Cerebellar cortex (tissue), 1 donor: ENCODE results near the gene MAPKAPK3.

ENCODE experiments used
- DNase-seq: peaks from one replicate; pipeline ENCODE4 v3.0.0-alpha.2; 2015; ENCODE audit warnings: low spot score

MAPKAPK3 gene

DNA sequence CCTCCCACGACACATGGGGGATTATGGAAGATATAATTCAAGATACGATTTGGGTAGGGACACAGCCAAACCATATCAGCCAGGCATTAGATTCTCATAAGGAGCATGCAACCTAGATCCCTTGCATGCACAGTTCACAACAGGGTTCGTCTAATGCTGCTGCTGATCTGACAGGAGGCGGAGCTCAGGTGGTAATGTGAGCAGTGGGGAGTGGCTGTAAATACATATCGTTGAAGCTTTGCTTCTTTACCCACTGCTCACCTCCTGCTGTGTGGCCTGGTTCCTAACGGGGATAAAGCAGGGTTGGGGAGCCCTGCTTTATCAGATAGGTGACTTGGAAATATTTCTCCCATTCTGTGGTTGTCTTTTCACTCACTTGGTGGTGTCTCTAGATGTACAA, 72.6 kb downstream of the MAPKAPK3 start:
- DNase-seq: no peak

DNA sequence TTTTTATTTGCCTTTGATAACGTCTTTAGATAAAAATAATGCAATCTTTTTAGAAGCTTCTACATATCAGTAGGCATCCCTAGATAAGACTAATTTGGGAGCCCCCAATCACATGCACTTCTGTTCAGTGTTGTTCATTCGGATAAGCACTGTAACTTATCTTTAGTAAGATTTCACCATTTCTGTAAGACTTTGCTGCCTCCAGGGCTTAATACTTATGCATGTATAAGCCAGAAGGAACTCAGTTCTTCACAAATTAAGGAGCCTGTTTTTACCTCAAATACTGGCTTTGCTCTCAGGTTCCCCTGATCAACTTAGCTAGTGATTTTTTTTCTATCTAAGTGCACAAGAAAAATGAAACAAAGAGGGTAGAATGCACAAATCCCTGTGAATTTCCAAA, 78.1 kb downstream of the MAPKAPK3 start:
- no peak for DNase-seq

DNA sequence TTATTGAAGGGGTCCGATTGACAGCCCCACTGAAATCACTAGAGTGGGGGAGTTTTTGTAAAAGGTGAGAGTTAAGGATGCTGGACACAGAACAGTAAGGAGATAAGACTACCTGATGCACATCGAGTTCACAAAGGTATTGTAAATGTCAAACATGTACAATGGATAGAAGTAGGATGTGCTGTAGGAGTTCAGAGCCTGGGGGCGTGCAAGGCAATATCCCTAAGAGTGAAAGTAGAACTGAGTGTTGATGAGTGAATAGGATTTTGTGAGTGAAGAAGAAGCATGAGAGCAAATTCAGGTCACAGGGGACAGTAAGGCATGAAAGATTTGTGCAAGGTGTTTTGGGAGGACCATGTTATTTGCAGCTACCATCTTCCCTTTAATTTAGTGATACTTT, 79.3 kb downstream of the MAPKAPK3 start:
- no peak for DNase-seq

DNA sequence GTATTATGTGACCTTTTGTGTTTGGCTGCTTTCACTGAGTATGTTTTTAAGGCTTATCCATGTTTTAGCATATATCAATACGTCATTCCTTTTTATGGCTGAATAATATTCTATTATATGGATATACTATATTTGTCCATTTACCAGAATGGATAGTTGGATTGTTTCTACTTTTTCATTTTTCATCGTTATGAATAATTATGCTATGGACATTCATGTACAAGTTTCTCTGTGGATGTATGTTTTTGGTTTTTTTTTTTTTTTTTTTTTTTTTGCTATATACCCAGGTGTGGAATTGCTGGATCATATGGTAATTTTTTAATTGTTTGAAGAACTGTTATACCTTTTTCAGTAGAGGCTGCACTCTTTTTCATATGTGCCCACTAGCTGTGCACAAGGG, 81.3 kb downstream of the MAPKAPK3 start:
- no peak for DNase-seq
